Measurements from ENCODE around the gene TRIM58. TPM values are rescaled to one million over a fixed set of nuclear protein-coding genes. Genes with fewer than 3 reads are reported as not detected.

The TRIM58 gene
- polyA plus RNA-seq, 3 donors = 1.1 to 2.2 (median 1.3) TPM

Other genes with a start within 250 kb of the TRIM58 start
- gene OR13G1, start 177.4 kb upstream of the TRIM58 start, polyA plus RNA-seq (ENCODE audit: insufficient read length in 3 of 3) = not detected
- gene OR6F1, start 140.5 kb upstream of the TRIM58 start, polyA plus RNA-seq (ENCODE audit: insufficient read length in 3 of 3) = not detected
- gene OR14K1, start 118.6 kb upstream of the TRIM58 start, polyA plus RNA-seq (ENCODE audit: insufficient read length in 3 of 3) = not detected
- not detected for gene OR14A2, start 109.0 kb upstream of the TRIM58 start, polyA plus RNA-seq (ENCODE audit: insufficient read length in 3 of 3)
- gene OR1C1, start 96.6 kb upstream of the TRIM58 start, polyA plus RNA-seq (ENCODE audit: insufficient read length in 3 of 3) = not detected
- gene OR14A16, start 33.1 kb upstream of the TRIM58 start, polyA plus RNA-seq (ENCODE audit: insufficient read length in 3 of 3) = not detected
- not detected for gene OR11L1, start 15.3 kb upstream of the TRIM58 start, polyA plus RNA-seq (ENCODE audit: insufficient read length in 3 of 3)
- under 1 TPM; 0.21 to 0.54 (median 0.22) TPM for gene OR2W3, start 38.4 kb downstream of the TRIM58 start, polyA plus RNA-seq (ENCODE audit: insufficient read length in 3 of 3)
- gene OR2T8, start 63.1 kb downstream of the TRIM58 start, polyA plus RNA-seq (ENCODE audit: insufficient read length in 3 of 3) = not detected
- not detected for gene OR2AJ1, start 67.7 kb downstream of the TRIM58 start, polyA plus RNA-seq (ENCODE audit: insufficient read length in 3 of 3)
- not detected for gene OR2L8, start 91.7 kb downstream of the TRIM58 start, polyA plus RNA-seq (ENCODE audit: insufficient read length in 3 of 3)
- gene OR2AK2, start 108.0 kb downstream of the TRIM58 start, polyA plus RNA-seq (ENCODE audit: insufficient read length in 3 of 3) = not detected
- not detected for gene OR2L5, start 156.5 kb downstream of the TRIM58 start, polyA plus RNA-seq (ENCODE audit: insufficient read length in 3 of 3)
- gene OR2L2, start 172.9 kb downstream of the TRIM58 start, polyA plus RNA-seq (ENCODE audit: insufficient read length in 3 of 3) = under 1 TPM; 0.04 to 0.14 (median 0.06) TPM
- gene OR2L3, start 189.6 kb downstream of the TRIM58 start, polyA plus RNA-seq (ENCODE audit: insufficient read length in 3 of 3) = not detected
- not detected for gene OR2L13, start 238.0 kb downstream of the TRIM58 start, polyA plus RNA-seq (ENCODE audit: insufficient read length in 3 of 3)

Data from renal cortex interstitium (tissue), 3 donors.